ENCODE results near the gene HLF. TPM values are rescaled to one million over a fixed set of nuclear protein-coding genes. Genes with fewer than 3 reads are reported as not detected.

The HLF gene
- total RNA-seq, 1 experiment from 2014 or later: 1.5 TPM

- H3K4me1 ChIP-seq (ENCODE audit: control insufficient read depth in 1 of 2, insufficient read depth in 2 of 2, low read length in 2 of 2): no peaks in the 10 kb centered on the region
- no peak overlapping the region for H2AFZ ChIP-seq (ENCODE audit: low read depth, low read length, poor library complexity, severe bottlenecking)
- POLR2A ChIA-PET: no interaction called here
- intact Hi-C loops (cut with micrococcal nuclease): no loop called here
- RAD21 ChIA-PET (ENCODE audit: low non-redundant PET in 1 of 2, low total read pairs in 2 of 2, uncharacterized antibody in 2 of 2, unreplicated experiment in 2 of 2): no interaction called here
- no peak for TF ChIP-seq SP1 (IDR thresholded peaks at IDR 0.05; ENCODE audit: low read depth)
- no peak for TF ChIP-seq CBX3 (IDR thresholded peaks at IDR 0.05; ENCODE audit: low read depth)
- TF ChIP-seq FOSL1 (IDR thresholded peaks at IDR 0.05; ENCODE audit: low read depth): no peak
- TF ChIP-seq SRF (IDR thresholded peaks at IDR 0.05; ENCODE audit: low read depth): no peak
- TF ChIP-seq CEBPB (IDR thresholded peaks at IDR 0.05; ENCODE audit: low read depth): no peak
- no peak for TF ChIP-seq REST (IDR thresholded peaks at IDR 0.05; ENCODE audit: low read depth)
- TF ChIP-seq ZFX (IDR thresholded peaks at IDR 0.05): no peak
- no peak for TF ChIP-seq TCF7L2 (IDR thresholded peaks at IDR 0.05; ENCODE audit: borderline replicate concordance, extremely low read depth, insufficient read depth, insufficient read length)
- TF ChIP-seq ZNF274 (IDR thresholded peaks at IDR 0.05; ENCODE audit: low read depth, low read length): no peak
- no peak for TF ChIP-seq EZH2phosphoT487 (IDR thresholded peaks at IDR 0.05; ENCODE audit: borderline replicate concordance)
- no peak for TF ChIP-seq ELF1 (IDR thresholded peaks at IDR 0.05; ENCODE audit: borderline replicate concordance, low read depth)
- no peak for TF ChIP-seq RAD21 (IDR thresholded peaks at IDR 0.05; ENCODE audit: low read depth)
- TF ChIP-seq MAX (IDR thresholded peaks at IDR 0.05): no peak
- no peak for TF ChIP-seq EZH2 (IDR thresholded peaks at IDR 0.05)
- TF ChIP-seq EGR1 (IDR thresholded peaks at IDR 0.05; ENCODE audit: low read depth): no peak
- DNase-seq (ENCODE audit: low read depth, low spot score) (no peak), ATAC-seq (no peak)
- no peak overlapping the region for H3K4me3 ChIP-seq (replicated peaks in 1 of 2; ENCODE audit: low read depth in 1 of 2, low read length in 2 of 2)
- H3K4me2 ChIP-seq (ENCODE audit: low read length): no peak overlapping the region
- H3K27ac ChIP-seq (ENCODE audit: low read depth, low read length): no peak overlapping the region
- H3K9me2 ChIP-seq (ENCODE audit: insufficient read depth): no peaks in the 10 kb centered on the region
- H3K9me3 ChIP-seq (ENCODE audit: control insufficient read depth in 1 of 2, insufficient read depth in 1 of 2, low read depth in 1 of 2, low read length in 2 of 2): no peaks in the 10 kb centered on the region; a peak in 1 of 4 replicates
- no peaks in the 10 kb centered on the region for H4K20me1 ChIP-seq (ENCODE audit: insufficient read depth)
- no peaks in the 10 kb centered on the region for H3K79me2 ChIP-seq (ENCODE audit: insufficient read depth, low read length)
- CTCF ChIA-PET: no interaction called here
- BruUV-seq (replicated peaks): no TSS peak
- H3K36me3 ChIP-seq (ENCODE audit: control insufficient read depth in 1 of 2, insufficient read depth in 2 of 2, low read length in 2 of 2): no peaks in the 10 kb centered on the region
- H3K27me3 ChIP-seq (ENCODE audit: insufficient read depth, low read length): no peaks in the 10 kb centered on the region
- no peak overlapping the region for H3K9ac ChIP-seq (ENCODE audit: low read length)
Measured at GRCh38 chr17:55245986-55246385, 18.8 kb upstream of the HLF start.

Data from HCT116 (cell line).